GM12864 (cell line): ENCODE results near the gene PARK7.

Experiments used
- DNase-seq: peaks from one replicate; pipeline ENCODE4 v3.0.0-alpha.2; 2011; ENCODE audit warnings: low read depth
- H3K4me3 ChIP-seq: 2 replicates; pipeline ENCODE4 v1.5.1; 2011; ENCODE audit warnings: mild to moderate bottlenecking, low read depth, low read length, control low read depth
- TF ChIP-seq, protein P1 (sequence below): IDR thresholded peaks from 2 replicates; pipeline ENCODE4 v1.5.1; 2011; ENCODE audit warnings: low read depth, mild to moderate bottlenecking, moderate library complexity, low read length, control low read depth, inconsistent platforms; ENCODE audit errors: missing control alignments

The PARK7 gene

DNA sequence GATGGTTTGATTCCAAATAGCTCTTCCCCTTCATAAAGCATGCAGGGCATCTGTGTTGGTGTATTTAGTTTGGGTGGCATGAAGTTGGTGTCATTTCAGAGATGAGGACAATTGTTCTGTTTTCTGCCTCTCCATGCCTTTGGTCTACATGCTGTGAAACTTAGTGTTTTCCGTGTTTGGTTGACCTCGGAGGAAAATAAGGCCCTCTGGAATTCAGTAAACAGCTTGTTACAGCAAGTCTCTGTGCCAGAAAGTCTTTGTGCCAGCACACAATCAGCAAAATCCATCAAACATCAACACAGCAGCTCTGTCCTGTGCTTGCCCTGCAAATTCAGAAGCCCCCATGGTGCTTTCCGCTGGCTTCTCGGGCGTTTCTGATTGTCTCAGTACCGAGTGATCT is 9.5 kb downstream of the PARK7 start:
- H3K4me3 ChIP-seq = no peak overlapping the region
- TF ChIP-seq, protein P1, sequence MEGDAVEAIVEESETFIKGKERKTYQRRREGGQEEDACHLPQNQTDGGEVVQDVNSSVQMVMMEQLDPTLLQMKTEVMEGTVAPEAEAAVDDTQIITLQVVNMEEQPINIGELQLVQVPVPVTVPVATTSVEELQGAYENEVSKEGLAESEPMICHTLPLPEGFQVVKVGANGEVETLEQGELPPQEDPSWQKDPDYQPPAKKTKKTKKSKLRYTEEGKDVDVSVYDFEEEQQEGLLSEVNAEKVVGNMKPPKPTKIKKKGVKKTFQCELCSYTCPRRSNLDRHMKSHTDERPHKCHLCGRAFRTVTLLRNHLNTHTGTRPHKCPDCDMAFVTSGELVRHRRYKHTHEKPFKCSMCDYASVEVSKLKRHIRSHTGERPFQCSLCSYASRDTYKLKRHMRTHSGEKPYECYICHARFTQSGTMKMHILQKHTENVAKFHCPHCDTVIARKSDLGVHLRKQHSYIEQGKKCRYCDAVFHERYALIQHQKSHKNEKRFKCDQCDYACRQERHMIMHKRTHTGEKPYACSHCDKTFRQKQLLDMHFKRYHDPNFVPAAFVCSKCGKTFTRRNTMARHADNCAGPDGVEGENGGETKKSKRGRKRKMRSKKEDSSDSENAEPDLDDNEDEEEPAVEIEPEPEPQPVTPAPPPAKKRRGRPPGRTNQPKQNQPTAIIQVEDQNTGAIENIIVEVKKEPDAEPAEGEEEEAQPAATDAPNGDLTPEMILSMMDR = no peak
- no peak for DNase-seq

DNA sequence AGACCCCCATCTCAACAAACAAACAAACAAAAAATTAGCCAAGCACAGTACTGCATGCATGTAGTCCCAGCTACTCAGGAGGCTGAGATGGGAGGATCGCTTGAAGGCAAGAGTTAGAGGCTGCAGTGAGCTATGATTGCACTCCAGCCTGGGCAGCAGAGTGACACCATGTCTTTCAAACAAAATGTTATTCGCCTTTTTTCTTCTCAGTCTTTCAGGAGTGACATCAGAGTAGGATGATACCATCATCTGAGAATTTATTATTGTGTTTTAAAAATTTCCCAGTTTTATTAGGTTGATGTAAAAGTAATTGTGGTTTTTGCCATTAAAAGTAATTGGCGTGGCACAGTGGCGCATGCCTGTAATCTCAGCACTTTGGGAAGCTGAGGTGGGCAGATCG is 10.8 kb downstream of the PARK7 start:
- no peak overlapping the region for H3K4me3 ChIP-seq
- DNase-seq = no peak
- TF ChIP-seq, protein P1 = no peak

DNA sequence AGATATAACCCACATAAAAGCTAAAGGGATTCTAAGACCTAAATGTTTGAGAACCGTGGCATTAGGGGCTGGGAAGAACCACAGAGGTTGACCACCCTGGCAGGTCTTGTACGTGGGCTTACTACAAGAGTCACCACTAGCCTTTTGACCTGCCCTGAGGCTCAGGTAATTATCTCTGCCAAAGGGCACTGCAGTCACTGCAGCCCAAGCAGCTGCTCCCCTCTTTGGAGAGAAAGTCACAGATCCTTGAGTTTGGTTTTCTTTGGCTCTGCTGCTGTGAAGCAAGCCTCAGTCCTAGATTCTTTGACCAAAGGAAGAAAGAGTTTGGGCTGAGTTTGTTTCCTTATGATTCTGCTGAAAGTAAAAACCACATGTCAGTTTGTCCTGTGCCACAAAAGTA is 11.6 kb downstream of the PARK7 start:
- TF ChIP-seq, protein P1 = no peak

DNA sequence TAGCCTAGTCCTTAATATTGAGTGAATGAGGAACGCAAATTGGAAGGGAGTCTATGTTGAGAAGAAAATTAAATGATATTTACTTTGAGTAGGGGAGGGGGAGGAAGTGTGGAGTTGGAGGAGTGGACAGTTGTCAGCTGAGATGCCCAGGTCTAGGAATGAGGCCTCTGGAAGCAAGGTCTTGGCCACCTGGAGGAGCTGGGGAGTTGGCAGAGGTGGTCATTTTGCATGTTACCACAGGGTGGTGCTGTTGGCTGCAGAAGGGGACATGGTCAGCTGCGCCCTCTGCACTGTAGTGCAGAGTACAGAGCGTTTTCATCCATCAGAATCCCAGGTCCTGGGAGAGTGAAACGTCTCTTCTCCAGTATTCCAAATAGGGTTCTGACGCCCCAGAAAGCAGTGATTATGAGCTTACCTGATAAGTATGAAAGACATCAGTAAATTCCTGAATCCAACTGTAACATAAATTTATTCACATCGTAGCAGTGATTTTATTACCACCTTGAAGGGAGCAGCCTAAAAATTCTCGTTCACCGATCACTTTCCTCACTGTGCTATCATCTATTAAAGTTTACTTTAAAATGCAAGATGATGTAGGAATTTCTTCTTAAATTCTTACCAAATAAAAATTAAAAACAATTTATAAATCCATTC is 13.8 kb downstream of the PARK7 start:
- no peak overlapping the region for H3K4me3 ChIP-seq
- DNase-seq = no peak
- TF ChIP-seq, protein P1 = peak; percentile 85

More for the DNA sequence above, 11.6 kb downstream of the PARK7 start:
- H3K4me3 ChIP-seq = no peak overlapping the region
- DNase-seq = no peak

DNA sequence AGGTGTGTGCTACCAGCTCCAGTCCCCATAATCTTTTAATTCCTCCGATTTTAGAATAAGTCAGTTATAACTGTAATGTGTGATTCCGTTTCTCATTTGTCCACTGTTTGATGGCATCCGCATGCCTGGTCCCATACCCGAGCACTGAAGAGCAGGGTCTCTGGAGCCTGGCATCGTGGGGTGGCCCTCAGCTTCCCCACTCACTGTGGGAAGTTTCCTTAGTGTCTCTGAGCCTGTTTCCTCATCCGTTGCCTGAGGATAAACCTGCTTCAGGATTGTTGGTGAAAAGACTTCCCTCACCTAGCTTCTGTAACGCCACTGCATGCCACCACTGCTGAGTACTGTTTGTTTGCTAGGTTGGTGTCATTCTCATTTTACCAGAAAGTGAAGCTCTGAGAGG is 19.5 kb downstream of the PARK7 start:
- DNase-seq = no peak
- H3K4me3 ChIP-seq = no peak overlapping the region
- TF ChIP-seq, protein P1 = no peak

DNA sequence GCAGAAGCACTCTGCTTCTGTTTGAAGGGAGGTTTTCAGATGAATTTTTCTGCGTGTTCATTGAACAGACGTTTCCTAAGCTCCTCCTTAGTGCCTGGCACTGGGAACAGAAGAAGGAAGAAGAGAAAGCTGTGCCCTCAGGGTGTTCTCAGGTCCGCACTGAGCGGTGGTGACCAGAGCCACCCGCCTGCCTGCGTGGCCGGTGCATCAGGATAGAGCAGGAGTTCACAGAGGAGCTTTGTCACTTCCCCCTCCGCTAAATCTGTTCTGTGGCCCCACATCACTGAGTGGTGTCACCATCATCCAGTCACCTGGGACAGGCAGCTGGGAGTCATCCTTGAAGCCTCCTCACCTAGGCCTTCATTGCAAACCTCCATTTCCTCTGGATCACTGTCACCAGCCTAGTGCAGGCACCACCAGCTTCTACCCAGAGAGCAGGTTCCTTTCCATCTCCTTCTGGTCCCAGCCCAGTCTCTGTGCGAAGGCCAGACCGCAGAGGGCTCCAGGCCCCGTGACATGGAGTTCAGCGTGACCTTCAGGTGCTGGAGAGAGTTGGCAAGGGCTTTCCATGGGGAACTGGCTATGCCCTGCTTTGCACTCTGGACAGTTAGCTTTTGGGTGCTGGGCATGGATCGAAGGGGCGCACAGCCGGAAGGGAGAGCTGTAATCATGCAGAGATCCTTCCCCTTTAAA is 21.7 kb downstream of the PARK7 start:
- TF ChIP-seq, protein P1 = no peak
- no peak overlapping the region for H3K4me3 ChIP-seq
- no peak for DNase-seq

DNA sequence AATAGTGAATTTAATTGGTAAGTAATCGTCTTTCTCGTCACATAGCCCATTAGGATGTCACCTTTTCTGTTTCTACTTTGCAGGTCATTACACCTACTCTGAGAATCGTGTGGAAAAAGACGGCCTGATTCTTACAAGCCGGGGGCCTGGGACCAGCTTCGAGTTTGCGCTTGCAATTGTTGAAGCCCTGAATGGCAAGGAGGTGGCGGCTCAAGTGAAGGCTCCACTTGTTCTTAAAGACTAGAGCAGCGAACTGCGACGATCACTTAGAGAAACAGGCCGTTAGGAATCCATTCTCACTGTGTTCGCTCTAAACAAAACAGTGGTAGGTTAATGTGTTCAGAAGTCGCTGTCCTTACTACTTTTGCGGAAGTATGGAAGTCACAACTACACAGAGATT is 23.3 kb downstream of the PARK7 start:
- H3K4me3 ChIP-seq = no peak overlapping the region
- TF ChIP-seq, protein P1 = no peak
- DNase-seq = no peak
